HG03103 (cell line): Measurements from ENCODE around the gene UBA5.

Experiments used
- ATAC-seq: cut with Tn5 transposase; IDR thresholded peaks from one replicate; pipeline ENCODE4 v1.9.1; 2021; ENCODE audit warnings: low read depth; ENCODE audit not compliant: unreplicated experiment

Gene UBA5

DNA sequence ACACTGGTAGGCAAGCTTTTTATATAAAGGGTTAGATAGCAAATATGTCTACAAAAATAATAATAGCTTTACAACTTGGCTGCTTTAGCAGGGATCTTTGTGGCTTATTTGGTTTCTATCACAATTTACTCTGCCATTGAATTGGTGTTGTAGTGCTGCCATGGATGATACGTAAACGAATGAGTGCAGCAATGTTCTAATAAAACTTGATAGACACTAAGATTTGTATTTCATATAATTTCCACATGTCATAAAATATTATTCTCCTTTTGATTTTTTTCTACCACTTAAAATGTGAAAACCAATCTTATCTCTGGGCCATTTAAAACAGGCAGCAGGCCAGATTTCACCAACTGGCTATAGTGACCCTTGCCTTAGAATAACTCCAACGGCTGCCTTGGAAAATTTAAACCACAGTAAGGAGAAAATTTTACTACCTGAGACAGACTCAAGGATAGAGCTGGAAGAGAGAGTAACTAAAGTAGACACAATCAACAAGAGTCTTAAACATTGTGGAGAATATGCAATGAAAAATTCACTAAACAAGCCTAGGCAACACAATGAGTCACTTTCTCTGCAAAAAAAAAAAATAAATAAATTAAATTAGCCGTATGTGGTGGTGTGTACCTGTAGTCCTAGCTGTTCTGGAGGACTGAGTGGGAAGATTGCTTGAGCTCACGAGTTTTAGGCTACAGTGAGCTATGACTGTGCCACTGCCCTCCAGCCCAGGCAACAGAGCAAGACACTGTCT lies 54.0 kb downstream of the UBA5 start:
- ATAC-seq: no peak

DNA sequence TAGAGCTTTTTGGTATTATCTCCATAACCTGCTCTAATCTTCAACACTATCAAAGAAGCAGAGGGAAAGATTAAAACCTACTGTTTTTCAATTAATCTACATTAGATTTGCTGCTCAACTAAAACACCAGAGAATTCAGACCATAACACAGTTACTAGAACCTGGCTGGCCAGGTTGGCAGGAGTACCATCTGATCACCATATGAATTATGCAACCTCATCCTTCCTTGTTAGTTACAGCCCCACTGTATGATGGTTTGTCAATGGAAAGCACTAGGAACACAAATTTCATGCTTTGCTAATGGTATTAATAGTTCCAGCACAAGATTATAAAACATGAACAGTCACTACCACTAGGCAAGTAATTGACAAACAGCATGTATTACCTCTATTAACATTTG lies 56.2 kb downstream of the UBA5 start:
- no peak for ATAC-seq

DNA sequence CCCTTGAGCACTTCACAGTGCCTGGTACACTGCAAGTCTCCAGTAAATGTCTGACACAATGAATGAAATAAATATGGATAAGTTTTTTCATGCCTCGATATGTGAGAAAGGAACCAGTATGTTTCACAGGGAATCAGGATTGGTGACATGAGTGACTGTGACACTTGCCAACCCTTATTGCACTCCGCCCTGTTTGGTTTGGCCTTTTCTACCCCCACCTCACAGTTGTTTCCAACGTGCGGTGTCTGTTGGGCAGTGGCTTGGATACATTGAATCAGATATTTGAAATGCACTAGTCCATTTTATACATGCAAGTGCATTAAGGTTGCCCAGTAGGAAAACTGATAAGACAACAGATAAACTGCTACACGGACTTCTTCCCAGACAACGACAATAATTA lies 60.1 kb downstream of the UBA5 start:
- no peak for ATAC-seq

DNA sequence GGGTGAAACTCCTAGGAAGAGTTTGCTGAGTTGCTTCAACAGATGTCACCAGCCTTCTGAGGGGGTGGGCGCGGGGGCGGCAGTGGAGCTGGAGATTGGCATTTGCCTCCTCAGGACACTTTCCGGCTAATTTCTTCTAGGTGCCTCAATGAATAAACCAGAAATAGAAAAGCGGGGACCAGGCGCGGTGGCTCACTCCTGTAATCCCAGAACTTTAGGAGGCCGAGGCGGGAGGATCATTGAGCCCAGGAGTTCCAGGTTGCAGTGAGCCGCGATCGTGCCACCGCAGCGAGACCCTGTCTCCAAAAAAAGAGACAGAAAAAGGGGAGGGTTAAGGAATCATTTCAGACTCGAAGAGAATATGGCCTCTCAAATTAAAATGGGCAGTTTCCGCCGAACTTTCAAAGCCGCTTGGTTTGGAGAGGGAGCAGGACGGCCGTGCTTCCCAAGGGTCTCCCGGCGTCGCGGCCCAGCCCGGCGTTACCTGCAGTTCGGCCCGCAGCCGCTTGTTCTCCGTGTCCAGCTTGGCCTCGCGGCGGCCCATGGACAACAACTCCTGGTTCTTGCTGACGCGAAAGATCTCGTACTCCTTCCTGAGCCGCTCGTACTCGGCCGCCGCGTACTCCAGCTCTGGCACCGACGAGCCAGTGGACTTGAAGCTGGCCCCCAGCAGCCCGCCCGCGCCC lies 61.5 kb downstream of the UBA5 start:
- ATAC-seq: peak; percentile 12

DNA sequence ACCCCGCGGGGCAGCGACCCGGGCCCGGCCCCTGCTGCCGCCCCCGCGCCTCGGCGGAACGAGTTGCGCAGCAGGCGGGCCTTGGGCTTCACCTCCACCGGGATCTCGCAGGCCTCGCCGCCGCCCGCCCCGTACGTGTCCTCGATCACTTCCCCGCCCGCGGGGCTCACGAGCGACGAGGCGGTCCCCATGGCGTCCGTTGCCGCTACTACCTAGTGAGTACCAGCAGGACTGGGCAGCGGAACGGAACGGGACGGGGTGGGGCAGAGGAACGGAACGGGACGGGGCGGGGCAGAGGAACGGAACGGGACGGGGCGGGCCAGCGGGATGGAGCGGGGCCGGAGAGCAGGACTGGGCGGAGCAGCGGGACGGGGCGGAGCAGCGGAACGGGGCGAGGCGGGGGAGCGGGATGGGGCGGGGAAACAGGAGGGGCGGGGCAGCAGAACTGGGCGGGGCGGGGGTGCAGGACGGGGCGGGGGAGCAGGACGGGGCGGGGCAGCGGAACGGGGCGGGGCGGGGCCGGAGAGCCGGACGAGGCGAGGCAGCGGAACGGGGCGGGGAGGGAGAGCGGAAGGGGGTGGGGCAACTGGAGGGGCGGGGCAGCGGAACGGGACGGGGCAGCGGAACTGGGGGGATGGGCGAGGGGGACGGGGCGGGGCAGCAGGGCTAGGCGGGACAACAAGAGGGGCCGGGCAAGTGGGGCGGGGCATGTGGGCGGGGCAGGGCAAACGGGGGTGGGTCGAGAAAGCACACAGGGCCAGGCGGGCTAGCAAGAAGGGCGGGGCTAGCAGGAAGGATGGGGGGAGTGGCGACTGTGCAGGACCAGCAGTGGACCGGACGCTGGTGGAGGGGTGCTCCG lies 62.3 kb downstream of the UBA5 start, which contains the start of gene NPHP3:
TSS of gene NPHP3 (minus strand) at position 245 of the 859 bp plus-strand sequence. CDS start at position 191, 54 bp downstream.
- peak; percentile 71 for ATAC-seq

DNA sequence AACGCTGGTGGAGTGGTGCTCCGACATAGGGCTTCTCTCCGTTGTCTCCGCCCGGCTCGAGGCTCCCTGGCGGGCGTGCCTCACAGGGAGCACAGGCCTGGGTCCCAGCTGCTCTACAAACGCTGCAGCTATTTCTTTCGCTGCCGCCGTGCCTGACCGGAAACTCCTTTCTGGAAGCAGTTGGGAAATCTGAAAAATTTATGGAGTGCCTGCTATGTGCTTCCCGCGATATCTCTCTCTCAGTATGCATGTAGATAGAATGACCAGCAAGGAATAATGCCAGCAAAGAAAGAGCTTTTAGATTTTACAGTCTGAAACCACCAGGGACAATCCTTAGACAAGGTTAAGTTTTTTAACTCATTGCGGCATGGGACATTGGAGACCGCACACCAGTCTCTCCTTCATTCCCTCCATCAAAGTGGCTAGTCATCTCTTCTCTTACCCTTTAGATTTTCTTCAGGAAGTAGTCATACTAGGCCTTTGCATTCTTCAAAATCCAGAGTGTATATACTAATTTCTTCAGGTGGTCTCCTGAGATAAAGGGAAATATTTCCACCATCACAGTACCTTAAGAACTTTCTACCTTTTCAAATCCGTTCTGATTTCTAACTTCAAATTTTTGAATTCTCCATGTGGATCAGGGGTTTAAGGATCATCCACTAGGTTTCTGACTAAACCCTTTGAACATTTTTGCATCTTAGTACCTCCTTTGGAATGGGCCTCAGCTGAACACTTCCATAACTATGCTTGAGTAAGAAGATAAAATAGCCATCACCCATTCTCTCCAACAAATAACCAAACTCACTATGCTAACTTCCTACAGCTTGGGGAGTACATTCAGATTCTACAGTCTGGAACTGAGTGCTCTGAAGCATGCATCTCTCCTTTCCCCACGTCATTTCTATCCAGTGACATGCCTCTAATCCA lies 63.2 kb downstream of the UBA5 start:
- ATAC-seq: no peak

DNA sequence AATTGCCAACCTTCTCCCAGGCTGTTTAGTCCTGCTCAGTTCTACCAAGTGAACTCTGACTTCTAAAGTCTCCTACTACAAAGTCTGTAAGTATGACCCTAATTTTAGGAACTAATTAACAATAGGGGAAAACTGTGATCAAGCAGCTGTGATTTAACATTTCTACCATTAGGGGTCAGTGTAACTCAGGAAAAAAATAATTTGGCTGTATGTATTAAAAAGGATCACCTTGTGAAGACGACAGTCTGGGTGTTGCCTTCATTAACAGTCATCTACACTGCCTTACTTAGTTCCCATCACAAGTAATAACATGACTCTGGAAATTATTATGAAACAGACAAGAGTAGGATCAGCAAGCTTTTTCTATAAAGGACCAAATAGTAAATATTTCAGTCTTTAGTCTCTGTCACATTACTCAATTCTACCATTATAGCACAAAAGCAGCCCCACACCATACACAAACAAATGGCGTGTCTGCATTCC lies 66.3 kb downstream of the UBA5 start:
- ATAC-seq: no peak
